ENCODE results near the gene SFXN5.

Gene SFXN5

GRCh38 chr2:73071360-73072128, at the start of gene SFXN5 (continued):
- TF ChIP-seq ZNF274 (IDR thresholded peaks at IDR 0.05; ENCODE audit: low read length) (no peak), ZNF274 (tag by site-specific recombination; IDR thresholded peaks at IDR 0.05; ENCODE audit: borderline replicate concordance) (no peak), ZNF426 (tag by site-specific recombination; IDR thresholded peaks at IDR 0.05) (no peak), ZNF610 (tag by site-specific recombination; IDR thresholded peaks at IDR 0.05; ENCODE audit: borderline replicate concordance) (0 out of 2 replicates have a peak, but pooled peaks have one; percentile 26), ZNF362 (tag by site-specific recombination; IDR thresholded peaks at IDR 0.05) (no peak), ZNF548 (tag by site-specific recombination; IDR thresholded peaks at IDR 0.05) (no peak), ZNF521 (tag by site-specific recombination; IDR thresholded peaks at IDR 0.05) (no peak), ZNF785 (tag by site-specific recombination; IDR thresholded peaks at IDR 0.05) (no peak), SP7 (tag by site-specific recombination; IDR thresholded peaks at IDR 0.05) (peak; percentile 72; the same call in 1 of the 2 replicates), ZNF518A (tag by site-specific recombination; conservative IDR thresholded peaks at IDR 0.05; ENCODE audit: low read depth) (no peak), ZNF302 (tag by site-specific recombination; IDR thresholded peaks at IDR 0.05; ENCODE audit: low read depth) (no peak), ZNF664 (tag by site-specific recombination; IDR thresholded peaks at IDR 0.05) (no peak), BCL6B (tag by site-specific recombination; IDR thresholded peaks at IDR 0.05) (no peak), RBAK (tag by site-specific recombination; IDR thresholded peaks at IDR 0.05) (no peak), ZNF266 (tag by site-specific recombination; IDR thresholded peaks at IDR 0.05; ENCODE audit: low read depth) (no peak), ZNF423 (tag by site-specific recombination; IDR thresholded peaks at IDR 0.05) (peak; percentile 36; the same call in 1 of the 2 replicates), ZNF311 (tag by site-specific recombination; IDR thresholded peaks at IDR 0.05; ENCODE audit: borderline replicate concordance) (no peak), ZNF133 (tag by site-specific recombination; IDR thresholded peaks at IDR 0.05) (no peak), ZNF37A (tag by site-specific recombination; IDR thresholded peaks at IDR 0.05) (no peak), AEBP2 (tag by site-specific recombination; IDR thresholded peaks at IDR 0.05; ENCODE audit: borderline replicate concordance) (no peak), SP2 (tag by site-specific recombination; IDR thresholded peaks at IDR 0.05) (peak; percentile 94), ZNF776 (tag by site-specific recombination; IDR thresholded peaks at IDR 0.05; ENCODE audit: borderline replicate concordance) (no peak), OVOL3 (tag by site-specific recombination; IDR thresholded peaks at IDR 0.05) (0 out of 2 replicates have a peak, but pooled peaks have one; percentile 37), GLI4 (tag by site-specific recombination; IDR thresholded peaks at IDR 0.05) (no peak), MZF1 (tag by site-specific recombination; IDR thresholded peaks at IDR 0.05; ENCODE audit: borderline replicate concordance) (peak; percentile 68; the same call in 1 of the 2 replicates), KLF17 (tag by site-specific recombination; IDR thresholded peaks at IDR 0.05) (peak; percentile 44; the same call in 1 of the 2 replicates), ZNF544 (tag by site-specific recombination; IDR thresholded peaks at IDR 0.05) (no peak), REPIN1 (tag by site-specific recombination; IDR thresholded peaks at IDR 0.05; ENCODE audit: low read depth) (no peak), ZNF248 (tag by site-specific recombination; IDR thresholded peaks at IDR 0.05) (no peak), ZNF292 (tag by site-specific recombination; IDR thresholded peaks at IDR 0.05; ENCODE audit: borderline replicate concordance, low read depth) (no peak), ZNF830 (tag by site-specific recombination; IDR thresholded peaks at IDR 0.05; ENCODE audit: low read depth) (no peak)

Measured in HEK293 (cell line).